Measurements from ENCODE around the gene DRAXIN.

DRAXIN gene

DNA sequence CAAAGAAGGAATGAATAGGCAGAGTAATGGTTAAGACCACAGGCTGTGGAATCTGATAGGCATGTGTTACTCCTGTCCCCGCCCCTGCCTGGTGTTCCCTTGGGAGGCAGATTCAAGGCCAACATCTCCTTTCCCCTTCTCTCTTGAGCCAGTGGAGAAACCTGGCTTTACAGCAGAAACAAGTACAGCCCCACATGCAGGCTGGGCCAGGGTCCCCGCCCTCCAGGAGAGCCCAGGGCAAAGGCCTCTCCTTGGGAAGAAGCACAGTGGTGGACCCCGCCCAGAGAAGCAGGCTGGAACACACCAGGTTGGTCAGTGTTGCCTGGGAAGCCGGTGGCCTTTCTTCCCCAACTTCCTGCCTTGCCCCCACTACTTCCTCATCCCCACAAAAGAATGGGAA is 77.3 kb downstream of the DRAXIN start:
- no peak overlapping the region for H3K27ac ChIP-seq
- TF ChIP-seq, protein P1, sequence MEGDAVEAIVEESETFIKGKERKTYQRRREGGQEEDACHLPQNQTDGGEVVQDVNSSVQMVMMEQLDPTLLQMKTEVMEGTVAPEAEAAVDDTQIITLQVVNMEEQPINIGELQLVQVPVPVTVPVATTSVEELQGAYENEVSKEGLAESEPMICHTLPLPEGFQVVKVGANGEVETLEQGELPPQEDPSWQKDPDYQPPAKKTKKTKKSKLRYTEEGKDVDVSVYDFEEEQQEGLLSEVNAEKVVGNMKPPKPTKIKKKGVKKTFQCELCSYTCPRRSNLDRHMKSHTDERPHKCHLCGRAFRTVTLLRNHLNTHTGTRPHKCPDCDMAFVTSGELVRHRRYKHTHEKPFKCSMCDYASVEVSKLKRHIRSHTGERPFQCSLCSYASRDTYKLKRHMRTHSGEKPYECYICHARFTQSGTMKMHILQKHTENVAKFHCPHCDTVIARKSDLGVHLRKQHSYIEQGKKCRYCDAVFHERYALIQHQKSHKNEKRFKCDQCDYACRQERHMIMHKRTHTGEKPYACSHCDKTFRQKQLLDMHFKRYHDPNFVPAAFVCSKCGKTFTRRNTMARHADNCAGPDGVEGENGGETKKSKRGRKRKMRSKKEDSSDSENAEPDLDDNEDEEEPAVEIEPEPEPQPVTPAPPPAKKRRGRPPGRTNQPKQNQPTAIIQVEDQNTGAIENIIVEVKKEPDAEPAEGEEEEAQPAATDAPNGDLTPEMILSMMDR (conservative IDR thresholded peaks at IDR 0.05) = no peak
- TF ChIP-seq ZFX (IDR thresholded peaks at IDR 0.05) = no peak

DNA sequence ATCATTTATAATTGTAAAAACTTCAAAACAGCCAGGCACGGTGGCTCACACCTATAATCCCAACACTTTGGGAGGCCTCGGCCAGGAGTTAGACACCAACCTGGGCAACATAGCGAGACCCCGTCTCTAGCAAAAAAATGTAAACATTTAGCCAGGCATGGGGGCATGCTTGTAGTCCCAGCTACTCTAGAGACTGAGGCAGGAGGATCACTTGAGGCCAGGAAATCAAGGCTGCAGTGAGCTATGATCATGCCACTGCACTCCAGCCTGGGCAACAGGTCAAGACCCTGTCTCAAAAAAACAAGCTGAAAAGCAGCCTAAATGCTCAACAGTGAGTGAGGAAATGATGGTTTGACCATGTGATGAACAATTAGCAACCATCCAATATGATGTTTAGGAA is 77.8 kb downstream of the DRAXIN start:
- no peak overlapping the region for H3K27ac ChIP-seq
- TF ChIP-seq, protein P1 (conservative IDR thresholded peaks at IDR 0.05) = no peak
- TF ChIP-seq ZFX (IDR thresholded peaks at IDR 0.05) = no peak

DNA sequence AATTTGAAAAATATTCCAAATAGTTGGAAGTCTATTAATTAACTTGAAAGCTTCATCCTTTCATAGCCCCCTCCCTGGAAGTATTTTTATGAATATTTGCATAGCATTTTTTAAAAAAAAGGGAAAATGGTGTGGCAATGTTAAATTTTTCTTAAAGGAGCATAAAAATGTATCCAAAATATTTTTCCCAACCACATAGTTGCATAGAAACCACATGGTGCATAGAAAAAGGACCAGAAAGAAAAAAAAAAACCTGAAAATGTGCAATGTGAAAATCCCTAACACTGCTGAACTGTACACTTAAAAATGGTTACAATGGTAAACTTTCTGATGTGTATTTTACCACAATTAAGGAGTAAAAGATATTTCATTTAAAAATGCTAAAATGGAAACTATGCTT is 78.5 kb downstream of the DRAXIN start:
- TF ChIP-seq ZFX (IDR thresholded peaks at IDR 0.05) = no peak
- TF ChIP-seq, protein P1 (conservative IDR thresholded peaks at IDR 0.05) = no peak
- no peak overlapping the region for H3K27ac ChIP-seq

DNA sequence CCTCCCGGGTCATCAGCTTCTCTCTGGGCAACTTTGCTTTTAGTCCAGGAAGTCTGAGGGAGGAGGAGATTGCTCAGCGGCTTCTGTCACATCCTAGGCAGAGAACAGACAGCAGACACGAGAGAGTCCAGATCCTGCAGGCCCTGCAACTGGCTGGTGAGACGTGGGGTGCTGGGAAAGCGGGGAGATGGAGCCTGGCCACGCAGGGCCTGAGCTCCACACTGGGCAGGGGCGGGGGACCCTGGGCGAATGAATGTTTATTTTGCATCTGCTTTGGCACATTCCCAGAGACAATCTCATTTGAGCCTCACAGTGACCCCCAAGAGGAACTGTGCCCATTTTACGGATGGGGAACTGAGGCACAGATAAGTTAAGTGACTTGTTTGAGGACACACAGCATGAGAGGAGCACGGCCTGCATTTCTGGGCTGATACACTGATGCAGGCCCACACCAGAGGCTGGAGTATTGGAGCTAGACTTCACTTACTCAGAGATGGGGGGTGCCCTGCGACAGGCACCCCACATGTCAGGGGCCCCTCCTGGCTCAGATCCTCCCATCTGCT is 80.1 kb downstream of the DRAXIN start:
- TF ChIP-seq ZFX (IDR thresholded peaks at IDR 0.05) = no peak
- TF ChIP-seq, protein P1 (conservative IDR thresholded peaks at IDR 0.05) = no peak
- no peak overlapping the region for H3K27ac ChIP-seq

DNA sequence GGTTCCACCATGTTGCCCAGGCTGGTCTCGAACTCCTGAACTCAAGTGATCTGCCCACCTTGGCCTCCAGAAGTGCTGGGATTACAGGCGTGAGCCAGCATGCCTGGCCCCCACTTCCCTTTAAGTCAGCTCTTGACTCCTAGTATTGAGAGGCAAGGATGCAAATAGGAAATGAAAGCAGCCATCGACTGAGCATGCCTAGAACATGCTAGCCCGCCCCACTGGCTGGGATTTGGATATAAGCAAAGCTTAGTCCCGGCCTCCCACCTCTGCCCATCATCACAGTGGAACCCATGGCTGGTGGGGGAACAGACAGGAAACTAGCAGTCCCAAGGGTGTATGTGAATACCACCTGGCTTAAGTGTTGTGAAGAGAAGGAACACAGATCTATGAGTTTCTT is 80.9 kb downstream of the DRAXIN start:
- TF ChIP-seq ZFX (IDR thresholded peaks at IDR 0.05) = no peak
- TF ChIP-seq, protein P1 (conservative IDR thresholded peaks at IDR 0.05) = no peak
- no peak overlapping the region for H3K27ac ChIP-seq

DNA sequence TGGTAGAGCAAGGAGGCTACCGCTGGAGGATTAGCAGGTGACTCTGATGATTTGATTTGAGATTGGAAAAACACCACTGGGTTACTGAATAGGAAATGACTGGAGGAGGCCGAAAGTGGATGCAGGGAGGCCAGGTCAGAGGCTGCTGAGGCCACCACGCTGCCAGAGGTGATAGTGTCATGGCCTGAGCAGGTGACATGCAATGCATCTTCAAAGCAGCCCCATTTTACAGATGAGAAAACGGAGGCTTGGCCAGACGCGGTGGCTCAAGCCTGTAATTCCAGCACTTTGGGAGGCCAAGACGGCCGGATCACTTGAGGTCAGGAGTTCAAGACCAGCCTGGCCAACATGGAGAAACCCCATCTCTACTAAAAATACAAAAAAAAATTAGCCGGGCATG is 83.2 kb downstream of the DRAXIN start:
- no peak for TF ChIP-seq ZFX (IDR thresholded peaks at IDR 0.05)
- H3K27ac ChIP-seq = no peak overlapping the region

Measured in C4-2B (cell line).